Thoracic aorta endothelial cell (primary cell): ENCODE data around the gene CMTM5. TPM values are rescaled to one million over a fixed set of nuclear protein-coding genes. Genes with fewer than 3 reads are reported as not detected.

Experiments
- small RNA-seq: library from RNA; depleted of rRNA; stranded (forward); fragments of <200 nt; gene quantifications from one replicate; pipeline ENCODE3, GENCODE V24; 2012
- total RNA-seq: library from RNA; depleted of rRNA; stranded (reverse); fragments of >200 nt; gene quantifications from 2 replicates; pipeline ENCODE4 v1.2.3, GENCODE V29; 2012

The CMTM5 gene
- total RNA-seq: not detected in 2 replicates

GRCh38 chr14:23376482-23377197 lies at the start of gene CMTM5:
TSS of gene CMTM5 (plus strand) at chr14:23377046. CDS start at chr14:23377252, 206 bp downstream.

GRCh38 chr14:23352506-23353432 lies 24.1 kb upstream of the CMTM5 start, which contains the start of gene SLC22A17:
TSS of gene SLC22A17 (minus strand) at chr14:23352887.

GRCh38 chr14:23365036-23365731 lies 11.7 kb upstream of the CMTM5 start, which contains the start of gene EFS:
TSS of gene EFS (minus strand) at chr14:23365172. CDS start at chr14:23365025, 147 bp downstream.

GRCh38 chr14:23372509-23372908 lies 4.3 kb upstream of the CMTM5 start, which contains the start of gene IL25:
TSS of gene IL25 (plus strand) at chr14:23372809.

GRCh38 chr14:23407516-23408306 lies 30.9 kb downstream of the CMTM5 start, which contains the start of gene MYH6:
TSS of gene MYH6 (minus strand) at chr14:23408273. CDS start at chr14:23407223, 1,050 bp downstream.

Small RNA genes within 50 kb of the gene (small RNA-seq; reads per million reads assigned to genes)
- gene MIR208A: not detected
- gene MIR208B: not detected

Other genes starting within 250 kb of the CMTM5 start
- 1.1 and 2.4 TPM in 2 replicates for gene SLC7A8, start 193.4 kb upstream of the CMTM5 start, total RNA-seq
- gene RNF212B, start 139.1 kb upstream of the CMTM5 start, total RNA-seq: not detected in 2 replicates
- gene HOMEZ, start 90.9 kb upstream of the CMTM5 start, total RNA-seq: 5.9 and 9.8 TPM in 2 replicates
- gene PPP1R3E, start 74.2 kb upstream of the CMTM5 start, total RNA-seq: 3.7 and 4.7 TPM in 2 replicates
- 18.5 and 22.2 TPM in 2 replicates for gene BCL2L2, start 70.2 kb upstream of the CMTM5 start, total RNA-seq
- gene PABPN1, start 55.6 kb upstream of the CMTM5 start, total RNA-seq: 71.1 and 81.7 TPM in 2 replicates
- gene SLC22A17, start 24.2 kb upstream of the CMTM5 start, total RNA-seq: 0.86 and 1.1 TPM in 2 replicates
- gene EFS, start 11.9 kb upstream of the CMTM5 start, total RNA-seq: not detected in 2 replicates
- gene IL25, start 4.2 kb upstream of the CMTM5 start, total RNA-seq: not detected in 2 replicates
- not detected in 2 replicates for gene MYH6, start 31.2 kb downstream of the CMTM5 start, total RNA-seq
- gene MYH7, start 58.6 kb downstream of the CMTM5 start, total RNA-seq: not detected in 2 replicates
- gene NGDN, start 92.7 kb downstream of the CMTM5 start, total RNA-seq: 41.6 and 48.2 TPM in 2 replicates
- 0.40 and 0.86 TPM in 2 replicates for gene ZFHX2, start 174.7 kb downstream of the CMTM5 start, total RNA-seq
- 14.1 and 18.9 TPM in 2 replicates for gene THTPA, start 179.2 kb downstream of the CMTM5 start, total RNA-seq
- gene AP1G2, start 190.7 kb downstream of the CMTM5 start, total RNA-seq: 7.6 and 17.0 TPM in 2 replicates
- not detected in 2 replicates for gene JPH4, start 201.7 kb downstream of the CMTM5 start, total RNA-seq